ENCODE results near the gene GRIA1. TPM values are rescaled to one million over a fixed set of nuclear protein-coding genes. Genes with fewer than 3 reads are reported as not detected.

Gene GRIA1
- total RNA-seq, 1 donor from 2014 or later = not detected

DNA sequence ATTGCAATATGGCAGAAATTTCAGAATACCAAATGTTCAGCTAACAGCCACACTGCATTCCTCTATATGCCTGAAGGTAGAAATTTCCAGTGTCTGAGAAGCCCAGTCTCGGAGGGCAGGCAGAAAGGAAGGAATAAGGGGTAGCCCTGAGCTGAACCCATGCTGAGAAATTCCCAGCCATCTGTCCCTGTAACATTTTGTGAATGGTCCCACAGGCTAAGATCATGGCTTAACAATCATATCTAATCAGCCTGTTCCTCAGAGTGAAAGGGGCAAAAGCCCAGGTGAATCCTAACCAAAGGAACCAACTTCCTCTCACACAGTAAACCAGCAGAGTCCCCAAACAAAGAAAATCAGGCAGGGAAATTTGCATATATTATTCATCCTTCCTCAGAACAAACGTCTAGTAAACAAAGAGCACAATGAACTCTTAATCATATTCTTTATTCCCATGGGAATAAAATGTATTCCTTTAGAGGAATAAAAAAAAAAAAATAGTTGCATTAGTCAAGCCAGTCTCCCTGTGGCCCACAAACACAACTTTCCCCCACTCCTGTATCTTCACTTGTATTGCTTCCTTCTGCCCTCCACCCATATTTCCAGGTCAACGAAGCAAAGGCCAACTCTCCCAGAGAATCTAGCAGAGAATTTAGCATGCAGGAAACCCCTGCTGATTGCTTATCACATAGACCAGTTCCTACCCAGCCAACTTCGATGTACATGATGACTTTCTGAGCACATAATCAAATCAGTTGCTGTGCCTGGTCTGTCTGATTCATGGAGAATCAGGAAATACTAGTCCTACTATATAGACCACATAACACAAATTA is 290.6 kb downstream of the GRIA1 start:
- DNase-seq (ENCODE audit: low spot score, unreplicated experiment) = no peak
- TF ChIP-seq, protein P1, sequence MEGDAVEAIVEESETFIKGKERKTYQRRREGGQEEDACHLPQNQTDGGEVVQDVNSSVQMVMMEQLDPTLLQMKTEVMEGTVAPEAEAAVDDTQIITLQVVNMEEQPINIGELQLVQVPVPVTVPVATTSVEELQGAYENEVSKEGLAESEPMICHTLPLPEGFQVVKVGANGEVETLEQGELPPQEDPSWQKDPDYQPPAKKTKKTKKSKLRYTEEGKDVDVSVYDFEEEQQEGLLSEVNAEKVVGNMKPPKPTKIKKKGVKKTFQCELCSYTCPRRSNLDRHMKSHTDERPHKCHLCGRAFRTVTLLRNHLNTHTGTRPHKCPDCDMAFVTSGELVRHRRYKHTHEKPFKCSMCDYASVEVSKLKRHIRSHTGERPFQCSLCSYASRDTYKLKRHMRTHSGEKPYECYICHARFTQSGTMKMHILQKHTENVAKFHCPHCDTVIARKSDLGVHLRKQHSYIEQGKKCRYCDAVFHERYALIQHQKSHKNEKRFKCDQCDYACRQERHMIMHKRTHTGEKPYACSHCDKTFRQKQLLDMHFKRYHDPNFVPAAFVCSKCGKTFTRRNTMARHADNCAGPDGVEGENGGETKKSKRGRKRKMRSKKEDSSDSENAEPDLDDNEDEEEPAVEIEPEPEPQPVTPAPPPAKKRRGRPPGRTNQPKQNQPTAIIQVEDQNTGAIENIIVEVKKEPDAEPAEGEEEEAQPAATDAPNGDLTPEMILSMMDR (IDR thresholded peaks at IDR 0.05; ENCODE audit: unreplicated experiment) = no peak
- Mint-ChIP-seq H3K27me3 (peaks cover 7% of the 10 kb centered on the region), H3K27ac (no peak overlapping the region), H3K4me1 (ENCODE audit: low read depth) (no peaks in the 10 kb centered on the region), H3K9me3 (ENCODE audit: low read depth) (no peaks in the 10 kb centered on the region), H3K36me3 (ENCODE audit: insufficient read depth) (no peaks in the 10 kb centered on the region), H3K4me3 (ENCODE audit: low read depth) (no peak overlapping the region)

DNA sequence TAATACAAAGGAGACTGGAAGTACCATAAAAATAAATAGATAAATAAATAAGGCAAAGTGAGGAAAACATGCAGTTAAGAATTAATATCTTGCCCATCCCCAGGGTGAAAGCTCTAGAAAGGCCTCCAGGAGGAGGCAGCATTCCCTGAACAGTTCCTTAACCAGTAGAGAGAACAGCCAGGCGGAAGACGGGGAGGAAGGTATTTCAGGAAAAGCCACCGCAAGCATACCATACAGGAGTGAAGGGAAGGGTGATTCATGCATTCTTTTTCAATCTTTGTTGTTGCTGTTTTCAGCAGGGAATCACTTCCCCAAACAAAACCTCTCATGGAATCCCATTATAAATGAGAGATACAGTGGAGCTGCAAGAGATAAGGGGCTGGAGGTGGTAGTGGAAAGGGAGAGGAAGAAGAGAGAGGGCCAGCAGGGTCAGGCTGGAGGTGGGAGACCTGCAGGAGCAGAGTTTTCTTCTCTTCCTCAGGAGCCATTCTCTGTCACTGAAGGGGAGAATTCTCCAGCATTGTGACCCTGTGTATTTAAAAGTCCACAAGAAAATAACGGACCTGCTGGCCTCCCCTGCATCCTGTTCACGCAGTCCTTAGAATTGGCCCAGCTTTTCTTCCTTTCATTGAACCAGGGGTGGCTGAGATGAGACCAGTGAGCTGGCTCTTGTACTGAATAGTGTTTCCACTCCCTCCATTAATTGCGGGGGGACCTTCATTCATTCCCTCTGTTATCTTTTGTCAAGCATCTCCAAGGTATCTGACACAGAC is 292.3 kb downstream of the GRIA1 start:
- Mint-ChIP-seq H3K4me3 (ENCODE audit: low read depth) (no peak overlapping the region), H3K27me3 (peaks cover 12% of the 10 kb centered on the region), H3K4me1 (ENCODE audit: low read depth) (no peaks in the 10 kb centered on the region), H3K36me3 (ENCODE audit: insufficient read depth) (no peaks in the 10 kb centered on the region), H3K9me3 (ENCODE audit: low read depth) (no peaks in the 10 kb centered on the region), H3K27ac (no peak overlapping the region)
- no peak for DNase-seq (ENCODE audit: low spot score, unreplicated experiment)
- TF ChIP-seq, protein P1 (IDR thresholded peaks at IDR 0.05; ENCODE audit: unreplicated experiment) = no peak

DNA sequence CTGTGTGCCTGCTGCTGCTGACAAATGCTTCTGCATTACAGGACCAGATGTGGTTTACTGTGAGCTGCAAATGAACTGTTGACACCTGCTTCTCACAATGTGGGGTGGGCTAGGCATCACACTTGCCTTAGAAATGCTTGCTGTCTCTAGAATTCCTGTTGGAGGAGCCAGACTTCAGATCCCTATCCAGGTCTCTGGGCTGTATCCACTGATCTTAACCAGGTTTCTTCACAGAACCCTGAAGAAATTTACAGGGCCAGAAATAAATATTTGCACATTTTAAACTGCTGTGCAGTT is 292.8 kb downstream of the GRIA1 start:
- TF ChIP-seq, protein P1 (IDR thresholded peaks at IDR 0.05; ENCODE audit: unreplicated experiment) = no peak
- Mint-ChIP-seq H3K4me3 (ENCODE audit: low read depth) (no peak overlapping the region), H3K4me1 (ENCODE audit: low read depth) (no peaks in the 10 kb centered on the region), H3K36me3 (ENCODE audit: insufficient read depth) (no peaks in the 10 kb centered on the region), H3K9me3 (ENCODE audit: low read depth) (no peaks in the 10 kb centered on the region), H3K27ac (no peak overlapping the region), H3K27me3 (peaks cover 13% of the 10 kb centered on the region)
- no peak for DNase-seq (ENCODE audit: low spot score, unreplicated experiment)

DNA sequence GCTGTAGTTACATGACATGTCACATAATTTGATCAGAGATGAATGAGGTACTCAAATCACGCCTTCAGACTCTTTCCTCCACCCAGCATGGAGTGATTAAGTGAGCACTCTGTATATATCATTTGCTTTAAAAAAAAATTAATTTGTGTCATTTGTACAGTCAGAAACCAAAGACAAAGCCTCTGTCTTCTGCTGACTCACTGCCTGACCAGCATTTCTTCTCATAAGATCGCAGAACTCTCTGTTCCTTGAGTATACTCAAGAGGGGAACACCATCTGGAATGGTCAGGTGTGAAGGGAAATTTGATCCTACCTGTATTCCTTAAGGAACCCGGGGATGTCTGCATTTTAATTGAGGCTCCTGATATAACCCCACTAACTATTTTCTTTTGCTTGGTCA is 293.8 kb downstream of the GRIA1 start:
- no peak for DNase-seq (ENCODE audit: low spot score, unreplicated experiment)
- no peaks in the 10 kb centered on the region for H3K36me3 Mint-ChIP-seq (ENCODE audit: insufficient read depth)
- no peaks in the 10 kb centered on the region for H3K4me1 Mint-ChIP-seq (ENCODE audit: low read depth)
- peaks cover 16% of the 10 kb centered on the region for H3K27me3 Mint-ChIP-seq
- TF ChIP-seq, protein P1 (IDR thresholded peaks at IDR 0.05; ENCODE audit: unreplicated experiment) = no peak
- no peak overlapping the region for H3K4me3 Mint-ChIP-seq (ENCODE audit: low read depth)
- no peaks in the 10 kb centered on the region for H3K9me3 Mint-ChIP-seq (ENCODE audit: low read depth)
- no peak overlapping the region for H3K27ac Mint-ChIP-seq

DNA sequence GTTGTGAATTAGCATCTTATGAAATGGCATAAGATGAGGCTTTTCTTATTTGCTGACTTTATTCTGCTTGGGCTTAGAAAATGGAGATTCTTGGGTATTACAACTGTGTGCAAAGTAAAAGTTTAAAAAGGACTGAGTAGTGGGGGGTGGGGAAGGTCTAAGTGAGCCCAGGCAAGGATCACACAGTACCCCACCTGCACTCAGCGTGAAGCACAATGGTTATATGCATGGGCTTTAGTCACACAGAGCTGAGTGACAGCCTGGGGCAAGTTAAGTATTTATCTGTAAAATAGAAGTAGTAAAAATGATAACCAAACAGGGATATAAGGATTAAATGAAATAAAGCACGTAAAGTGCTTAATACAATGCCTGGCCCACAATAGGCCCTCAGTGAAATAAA is 300.9 kb downstream of the GRIA1 start:
- Mint-ChIP-seq H3K27me3 (peaks cover 6% of the 10 kb centered on the region), H3K27ac (no peak overlapping the region), H3K4me3 (ENCODE audit: low read depth) (no peak overlapping the region), H3K9me3 (ENCODE audit: low read depth) (no peaks in the 10 kb centered on the region), H3K36me3 (ENCODE audit: insufficient read depth) (no peaks in the 10 kb centered on the region), H3K4me1 (ENCODE audit: low read depth) (no peaks in the 10 kb centered on the region)
- TF ChIP-seq, protein P1 (IDR thresholded peaks at IDR 0.05; ENCODE audit: unreplicated experiment) = no peak
- no peak for DNase-seq (ENCODE audit: low spot score, unreplicated experiment)
